AG10803 (cell line): Measurements from ENCODE around the gene TFE3.
A peak's percentile ranks its signal among the peaks of the same experiment; 100 is the strongest.

Experiments
- DNase-seq: peaks from one replicate; pipeline ENCODE4 v3.0.0; 2010; ENCODE audit warnings: low read depth
- H3K4me3 ChIP-seq: 2 replicates; pipeline ENCODE4 v1.5.1; 2011; ENCODE audit warnings: mild to moderate bottlenecking, low read length, control low read depth
- TF ChIP-seq, protein P1 (sequence below): conservative IDR thresholded peaks from 2 replicates; pipeline ENCODE4 v1.5.1; 2011; ENCODE audit warnings: mild to moderate bottlenecking, low read length, control low read depth, inconsistent platforms

Gene TFE3

GRCh38 chrX:49060914-49061313 is 17.8 kb upstream of the TFE3 start:
- H3K4me3 ChIP-seq = no peak overlapping the region
- DNase-seq = no peak
- TF ChIP-seq, protein P1, sequence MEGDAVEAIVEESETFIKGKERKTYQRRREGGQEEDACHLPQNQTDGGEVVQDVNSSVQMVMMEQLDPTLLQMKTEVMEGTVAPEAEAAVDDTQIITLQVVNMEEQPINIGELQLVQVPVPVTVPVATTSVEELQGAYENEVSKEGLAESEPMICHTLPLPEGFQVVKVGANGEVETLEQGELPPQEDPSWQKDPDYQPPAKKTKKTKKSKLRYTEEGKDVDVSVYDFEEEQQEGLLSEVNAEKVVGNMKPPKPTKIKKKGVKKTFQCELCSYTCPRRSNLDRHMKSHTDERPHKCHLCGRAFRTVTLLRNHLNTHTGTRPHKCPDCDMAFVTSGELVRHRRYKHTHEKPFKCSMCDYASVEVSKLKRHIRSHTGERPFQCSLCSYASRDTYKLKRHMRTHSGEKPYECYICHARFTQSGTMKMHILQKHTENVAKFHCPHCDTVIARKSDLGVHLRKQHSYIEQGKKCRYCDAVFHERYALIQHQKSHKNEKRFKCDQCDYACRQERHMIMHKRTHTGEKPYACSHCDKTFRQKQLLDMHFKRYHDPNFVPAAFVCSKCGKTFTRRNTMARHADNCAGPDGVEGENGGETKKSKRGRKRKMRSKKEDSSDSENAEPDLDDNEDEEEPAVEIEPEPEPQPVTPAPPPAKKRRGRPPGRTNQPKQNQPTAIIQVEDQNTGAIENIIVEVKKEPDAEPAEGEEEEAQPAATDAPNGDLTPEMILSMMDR = no peak

DNA sequence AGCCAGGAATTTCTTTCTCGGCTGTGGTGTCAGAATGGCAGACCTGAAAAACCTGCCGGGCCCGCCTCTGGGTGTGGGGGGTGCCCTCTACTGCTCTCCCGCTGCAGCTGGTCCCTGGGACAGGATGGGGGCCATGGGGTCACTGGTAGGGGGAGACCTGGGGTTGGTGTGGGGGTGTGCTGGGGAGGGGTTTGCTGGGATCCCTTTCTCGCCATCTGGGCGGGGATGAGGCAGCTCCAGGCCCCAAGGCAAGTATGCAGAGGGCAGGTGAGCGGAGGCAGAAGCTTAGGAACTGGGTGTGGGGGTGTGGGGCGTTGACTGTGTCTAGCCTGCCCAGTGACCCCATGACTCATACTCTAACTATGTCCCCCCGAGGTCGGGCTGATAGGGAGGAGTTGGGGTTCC is 16.5 kb upstream of the TFE3 start:
- no peak for DNase-seq
- H3K4me3 ChIP-seq = no peak overlapping the region
- TF ChIP-seq, protein P1 = no peak

- TF ChIP-seq, protein P1 = no peak
- no peak overlapping the region for H3K4me3 ChIP-seq
- no peak for DNase-seq
Measured at GRCh38 chrX:49059201-49059600, 16.0 kb upstream of the TFE3 start.

- no peak for DNase-seq
- TF ChIP-seq, protein P1 = no peak
- H3K4me3 ChIP-seq = no peak within 1 kb of the TSS
Measured at GRCh38 chrX:49058794-49059193, 15.6 kb upstream of the TFE3 start, which contains the start of gene CCDC120. CCDC120 (plus strand) TSS chrX:49058999; CDS start chrX:49062042, 3,043 bp downstream.

DNA sequence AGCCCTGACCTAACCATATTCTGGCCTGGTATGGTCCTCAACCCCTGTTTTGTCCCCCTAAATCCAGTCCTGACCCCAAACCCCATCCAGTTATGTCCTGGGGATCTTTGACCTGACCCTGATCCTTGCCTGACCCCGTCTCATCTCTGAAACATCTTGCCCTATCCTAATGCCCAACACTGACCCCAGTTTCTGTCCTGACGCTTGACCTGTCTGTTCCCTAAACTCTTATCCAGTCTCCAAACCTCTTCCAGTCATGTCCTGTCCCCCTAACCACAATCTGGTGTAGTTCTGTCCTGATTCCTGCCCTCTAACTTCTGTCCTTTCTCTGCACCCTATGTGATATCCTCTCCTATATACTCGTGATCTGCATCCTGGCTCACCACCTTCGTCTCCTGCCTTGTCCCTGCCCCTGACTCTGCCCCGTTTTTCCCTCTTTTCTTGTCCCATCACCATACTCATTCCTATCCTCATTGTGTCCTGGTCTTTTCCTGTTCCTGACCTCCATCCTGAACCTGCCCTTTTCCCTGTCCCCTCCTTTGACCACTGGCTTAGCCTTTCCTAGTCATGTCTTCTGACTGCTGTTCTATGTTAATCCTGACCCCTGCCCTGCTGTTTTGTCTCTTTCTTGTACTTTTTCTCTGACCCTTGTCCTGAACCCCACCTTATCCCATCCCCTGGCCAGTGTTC is 11.1 kb upstream of the TFE3 start:
- TF ChIP-seq, protein P1 = no peak
- peak overlapping the region; percentile 54 for H3K4me3 ChIP-seq
- no peak for DNase-seq

DNA sequence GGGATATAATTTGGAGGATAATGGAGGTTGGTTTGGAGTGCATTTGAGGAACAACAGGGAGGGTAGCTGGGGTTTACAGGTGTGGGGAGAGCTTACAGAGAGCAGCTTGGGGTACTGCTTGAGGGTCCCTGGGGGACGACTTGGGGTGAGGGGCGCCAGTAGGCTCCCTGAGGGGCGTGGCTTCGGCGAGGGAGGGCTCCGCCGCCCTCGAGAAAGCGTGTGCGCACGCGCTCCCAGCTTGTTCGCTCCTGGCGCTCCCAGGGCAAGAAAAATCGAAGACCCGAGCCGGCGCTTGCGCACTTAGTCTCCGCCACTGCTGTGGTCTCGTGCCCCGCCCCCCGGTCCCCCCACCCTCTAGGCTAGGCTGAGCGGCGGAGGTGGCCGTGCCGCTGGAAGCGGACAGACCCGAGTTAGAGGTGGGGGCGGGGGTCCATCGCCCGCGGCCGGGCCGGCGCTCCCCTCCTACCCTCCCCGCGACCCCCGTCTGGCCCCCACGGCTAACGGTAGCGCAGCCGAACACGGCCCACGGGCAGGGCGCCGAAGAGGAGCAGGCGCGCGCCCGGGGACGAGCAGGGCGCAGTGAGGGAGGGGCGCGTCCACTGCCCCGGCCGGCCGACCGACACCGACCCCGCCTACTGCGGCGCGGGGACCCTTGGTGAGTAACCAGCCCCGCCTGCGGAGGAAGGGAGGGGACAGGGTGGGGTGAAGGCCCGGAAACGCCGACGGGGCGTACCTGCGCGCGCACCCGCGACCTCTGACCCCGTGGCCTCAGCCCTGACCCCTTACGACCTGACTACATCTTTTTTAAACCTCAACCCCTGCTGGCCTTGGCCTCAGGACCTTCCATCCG is 10.3 kb upstream of the TFE3 start:
- TF ChIP-seq, protein P1 = no peak
- H3K4me3 ChIP-seq = peak overlapping the region; percentile 54
- peak; percentile 31 for DNase-seq

DNA sequence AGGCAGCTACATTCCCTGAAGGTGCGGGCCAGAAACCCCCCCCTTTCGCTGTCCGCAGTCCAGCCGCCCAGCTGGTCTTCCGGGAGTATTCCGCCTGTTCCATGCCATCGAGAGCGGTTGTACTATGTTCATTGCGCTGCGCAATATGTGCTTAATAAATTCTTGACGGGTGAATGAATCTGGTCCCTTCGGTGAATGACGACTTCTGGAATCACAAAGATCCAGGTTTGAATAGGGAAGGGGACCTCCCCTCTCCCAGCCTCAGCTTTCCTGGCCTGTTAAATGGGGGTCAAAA is 777 bp upstream of the TFE3 start:
- H3K4me3 ChIP-seq = peak overlapping the region; percentile 15; the same call in 1 of the 2 replicates
- TF ChIP-seq, protein P1 = no peak
- no peak for DNase-seq
